NCI-H2171 treated with DMSO at 0.1 percent for 48 hours (cell line): ENCODE results near the gene PIP5K1B.

Experiments used
- DNase-seq: peaks from one replicate; lab custom pipeline; 2025; lab: John Stamatoyannopoulos, UW

Gene PIP5K1B

DNA sequence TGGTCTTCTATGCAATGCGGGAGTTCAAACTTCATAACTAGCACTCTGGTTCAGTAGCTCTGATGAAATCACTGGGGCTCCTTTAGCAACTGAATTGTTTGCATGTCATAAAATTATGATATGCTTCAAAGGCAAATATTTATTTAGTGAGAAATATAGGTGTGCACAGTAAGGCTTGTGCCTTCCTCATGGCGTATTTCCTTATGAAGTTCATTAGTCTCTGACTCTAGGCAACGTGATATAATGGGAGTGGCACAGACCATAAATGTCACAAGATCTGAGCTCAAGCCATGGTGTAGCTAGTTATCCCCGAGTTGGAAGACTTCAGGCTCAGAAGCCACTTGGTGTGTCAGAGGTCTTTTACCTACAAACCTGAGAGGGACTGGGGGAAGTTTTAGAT lies 35.5 kb downstream of the PIP5K1B start:
- DNase-seq, result no peak

DNA sequence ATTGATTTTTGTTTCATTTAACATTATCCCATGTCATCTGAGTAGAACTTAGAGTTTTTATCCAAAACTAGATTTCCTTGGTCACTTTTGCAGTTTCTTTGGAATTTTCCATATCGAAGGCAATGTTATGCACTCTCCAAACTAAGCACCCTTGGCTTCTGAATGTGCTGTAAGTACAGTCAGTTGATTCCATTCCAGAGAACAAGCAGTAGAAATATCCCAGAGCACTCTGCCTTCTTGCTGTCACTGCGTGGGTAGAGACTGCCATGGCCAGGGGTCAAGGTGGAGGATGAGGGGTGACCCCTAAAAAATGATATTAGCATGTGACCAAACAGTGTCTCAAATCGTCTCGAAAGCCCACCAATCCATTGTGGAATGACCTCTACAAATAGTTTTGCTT lies 36.2 kb downstream of the PIP5K1B start:
- DNase-seq, result no peak

- DNase-seq, result no peak
Measured at GRCh38 chr9:68741704-68742332, 36.8 kb downstream of the PIP5K1B start.

GRCh38 chr9:68742333-68742730 lies 37.3 kb downstream of the PIP5K1B start:
- no peak for DNase-seq

- DNase-seq, result no peak
Measured at GRCh38 chr9:68744426-68744825, 39.4 kb downstream of the PIP5K1B start.

GRCh38 chr9:68746525-68746924 lies 41.5 kb downstream of the PIP5K1B start:
- no peak for DNase-seq

DNA sequence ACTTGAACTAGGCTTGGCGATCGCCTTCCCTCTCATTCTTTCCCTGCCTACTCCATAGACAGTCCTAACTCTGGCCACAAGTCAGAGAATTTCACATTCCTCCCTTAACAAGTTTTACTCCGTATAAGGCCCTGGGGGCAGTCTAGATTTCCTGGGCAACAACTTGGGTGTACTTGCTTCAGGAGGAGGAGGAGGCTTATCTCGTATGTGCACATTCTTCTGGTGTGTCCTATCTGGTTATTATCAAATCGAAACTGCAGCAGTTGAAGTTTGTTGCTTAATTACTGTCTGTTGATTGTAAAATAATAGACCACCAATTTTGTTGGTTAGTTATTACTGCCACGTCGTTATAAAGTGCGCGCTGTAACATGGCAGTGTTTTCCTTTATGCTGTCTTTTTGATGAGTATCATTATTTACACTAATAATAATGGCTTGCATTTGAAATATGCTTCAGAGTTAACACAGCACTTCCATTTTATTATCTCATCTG lies 42.0 kb downstream of the PIP5K1B start:
- no peak for DNase-seq

DNA sequence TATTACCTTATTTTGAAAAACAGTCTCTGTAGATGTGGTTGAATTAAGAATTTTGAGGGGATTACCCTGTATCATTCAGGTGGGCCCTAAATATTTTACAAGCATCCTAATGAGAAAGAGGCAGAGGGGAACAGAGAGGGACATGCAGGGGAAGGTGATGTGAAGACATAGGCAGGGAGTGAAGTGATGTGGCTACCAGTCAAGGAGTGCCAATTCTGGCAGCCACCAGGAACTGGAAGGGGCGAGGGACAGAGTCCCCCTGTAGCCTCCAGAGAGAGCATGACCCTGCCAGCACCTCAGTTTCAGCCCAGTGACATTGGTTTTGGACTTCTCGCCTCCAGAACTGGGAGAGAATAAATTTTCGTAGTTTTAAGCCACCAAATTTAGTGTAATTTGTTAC lies 44.1 kb downstream of the PIP5K1B start:
- no peak for DNase-seq

DNA sequence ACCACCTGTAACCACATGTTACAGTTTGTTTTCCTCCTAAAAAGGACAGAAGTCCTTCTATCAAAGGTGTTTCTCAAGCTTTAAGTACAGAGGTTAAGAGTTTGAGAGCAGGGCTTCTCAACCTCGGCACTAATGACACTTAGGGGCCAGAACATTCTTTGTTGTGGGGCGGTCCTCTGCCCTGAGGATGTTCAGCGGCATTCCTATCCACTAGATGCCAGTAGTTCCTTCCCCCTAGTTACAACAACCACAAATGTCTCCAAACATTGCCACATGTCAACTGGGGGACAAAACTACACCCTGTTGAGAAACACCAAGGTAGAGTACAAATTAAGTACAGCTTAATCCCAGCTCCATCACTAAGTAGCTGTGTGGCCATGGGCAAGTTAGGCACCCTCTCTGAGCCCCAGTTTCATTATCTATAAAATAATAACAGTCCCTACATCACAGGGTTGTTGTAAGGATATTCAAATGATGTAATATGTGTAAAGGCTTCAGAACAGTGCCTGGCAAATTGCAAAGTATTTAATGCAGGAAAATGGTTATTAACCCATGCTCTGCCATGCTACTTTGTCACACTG lies 44.6 kb downstream of the PIP5K1B start:
- DNase-seq, result no peak

DNA sequence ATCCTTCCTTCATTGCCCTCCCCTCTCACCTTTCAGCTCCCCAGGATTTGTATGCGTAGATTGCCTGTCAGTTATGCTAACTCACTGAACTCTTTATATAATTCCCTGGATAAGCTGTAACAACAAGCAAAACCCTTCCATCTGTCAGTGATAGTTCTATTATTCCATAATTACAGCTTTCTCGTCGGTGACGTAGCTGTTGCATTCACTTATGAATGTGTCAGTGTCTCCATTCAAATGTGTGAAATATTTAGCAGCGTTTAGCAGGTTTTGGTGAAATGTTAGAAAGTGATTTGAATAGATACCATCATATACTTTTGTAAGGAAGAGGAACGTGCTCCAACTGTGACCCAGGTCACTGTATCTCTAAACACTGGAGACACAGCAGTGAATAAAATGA lies 45.2 kb downstream of the PIP5K1B start:
- no peak for DNase-seq

- DNase-seq, result no peak
Measured at GRCh38 chr9:68750786-68751185, 45.7 kb downstream of the PIP5K1B start.

- no peak for DNase-seq
Measured at GRCh38 chr9:68751556-68751955, 46.5 kb downstream of the PIP5K1B start.

GRCh38 chr9:68755051-68755450 lies 50.0 kb downstream of the PIP5K1B start:
- DNase-seq, result no peak

- no peak for DNase-seq
Measured at GRCh38 chr9:68755752-68756151, 50.7 kb downstream of the PIP5K1B start.

DNA sequence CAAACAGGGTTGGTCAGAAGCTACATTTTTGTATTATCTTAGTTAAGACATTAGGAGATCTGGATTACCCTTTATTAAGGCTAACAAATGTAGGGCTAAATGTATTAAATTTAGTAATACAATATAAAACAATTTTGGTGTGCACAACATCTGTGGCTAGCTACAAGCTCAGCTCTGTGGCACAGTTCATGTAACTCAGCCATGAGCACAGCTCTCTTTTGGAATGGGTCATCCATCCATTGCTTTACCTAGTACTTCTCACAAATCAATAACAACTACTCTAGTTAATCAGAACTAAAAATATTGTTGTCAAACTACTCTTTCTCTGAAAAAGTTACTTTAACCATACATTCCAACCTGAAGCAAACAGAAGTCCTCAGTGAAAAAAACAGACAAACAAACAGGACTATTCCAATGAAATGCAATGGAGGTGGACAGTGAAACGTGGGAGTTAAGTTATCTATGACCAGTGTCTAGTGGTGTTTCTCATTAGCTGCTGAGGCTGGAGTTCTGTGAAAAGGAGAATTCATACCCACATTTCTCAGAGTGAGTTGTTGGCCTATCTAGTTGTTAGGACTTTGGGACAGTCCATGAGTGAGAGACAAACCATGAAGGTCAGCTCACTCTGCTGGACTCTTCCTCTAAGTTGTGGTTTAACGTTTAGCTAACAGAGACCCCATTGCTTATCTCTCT lies 55.1 kb downstream of the PIP5K1B start:
- no peak for DNase-seq

DNA sequence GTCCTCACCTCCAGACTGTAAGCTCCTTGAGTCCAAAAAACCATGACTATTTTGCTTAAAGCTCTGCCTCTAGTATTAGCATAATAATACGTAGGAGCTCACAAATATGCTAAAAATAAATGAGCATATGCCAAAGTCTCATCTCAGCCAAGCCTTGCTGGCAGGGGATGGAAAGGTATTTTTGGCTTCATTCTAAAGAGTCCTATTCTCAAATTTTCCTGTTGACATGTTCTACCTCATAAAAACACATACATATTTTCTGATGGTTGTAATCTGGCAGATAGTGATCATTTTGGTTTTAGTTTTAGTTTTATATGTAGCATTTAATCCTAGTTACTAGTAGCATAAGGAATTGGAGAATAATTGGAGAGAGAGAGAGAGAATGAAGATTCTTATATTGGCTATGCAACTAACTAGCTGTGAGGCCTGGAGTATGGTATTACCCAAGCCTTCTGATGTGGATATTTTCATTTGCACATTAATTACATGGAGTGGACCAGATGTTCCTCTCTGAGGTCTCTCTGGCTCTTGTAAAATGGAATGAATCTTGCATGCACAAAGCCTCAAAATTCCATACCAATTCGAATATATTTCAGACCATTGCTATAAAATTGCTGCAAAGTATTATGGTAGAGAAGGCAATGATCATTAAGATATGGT lies 55.8 kb downstream of the PIP5K1B start:
- no peak for DNase-seq

- DNase-seq, result no peak
Measured at GRCh38 chr9:68762570-68762969, 57.5 kb downstream of the PIP5K1B start.

DNA sequence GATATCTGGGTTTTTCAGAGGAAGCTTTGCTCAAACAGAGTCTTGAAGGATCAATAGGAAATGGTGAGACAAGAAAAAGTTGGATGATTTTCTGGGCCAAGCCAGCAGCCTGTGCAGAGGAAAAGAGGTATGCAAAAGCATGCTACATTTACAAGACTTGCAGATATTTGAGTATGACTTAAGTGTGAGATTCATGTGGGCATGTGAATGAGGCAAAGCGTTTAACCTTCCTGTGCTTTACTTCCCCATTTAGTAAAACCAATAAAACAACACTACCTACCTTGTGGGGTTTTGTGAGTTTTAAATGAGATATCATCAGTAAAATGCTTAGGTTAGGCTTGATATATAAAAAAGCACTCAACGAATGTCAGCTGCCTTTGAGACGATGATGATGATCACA lies 58.1 kb downstream of the PIP5K1B start:
- DNase-seq, result no peak

DNA sequence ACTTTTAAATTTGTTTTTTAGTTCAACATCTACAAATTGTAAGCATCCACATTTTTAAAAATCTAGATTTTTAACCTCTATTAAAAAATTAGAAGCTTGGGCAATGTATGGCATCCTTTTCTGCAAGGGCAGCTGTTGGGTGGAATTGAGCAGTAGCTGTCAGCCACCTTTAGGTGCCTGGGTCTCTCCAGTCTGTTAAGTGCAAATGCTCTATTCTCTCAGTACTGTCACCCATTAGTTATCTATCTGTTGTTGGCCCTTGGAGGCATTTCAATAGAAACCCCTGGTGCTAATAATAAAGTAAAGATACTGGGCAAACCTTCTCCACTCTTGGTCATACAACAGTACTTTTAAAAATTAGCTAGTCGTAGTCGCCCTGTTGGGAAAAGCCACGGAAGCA lies 63.6 kb downstream of the PIP5K1B start:
- DNase-seq, result no peak

- DNase-seq, result no peak
Measured at GRCh38 chr9:68769852-68770251, 64.8 kb downstream of the PIP5K1B start.

DNA sequence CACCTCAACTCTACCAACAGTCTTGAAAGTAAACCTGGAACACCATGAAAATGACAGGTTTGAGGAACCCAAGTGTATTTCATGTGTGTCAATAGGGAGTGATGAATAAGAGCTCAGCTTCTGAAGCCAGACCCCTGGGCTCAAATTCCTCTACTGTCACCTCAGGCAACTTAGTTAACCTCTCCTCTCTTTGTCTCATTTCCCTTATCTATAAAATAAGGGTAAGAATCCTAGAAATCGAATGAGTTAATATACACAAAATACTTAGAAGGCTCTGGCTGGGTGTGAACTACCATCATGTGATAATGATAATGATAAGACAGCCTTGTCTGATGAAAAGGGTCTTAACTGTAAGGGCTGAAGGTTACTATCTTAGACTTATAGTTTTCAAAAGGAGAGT lies 66.3 kb downstream of the PIP5K1B start:
- DNase-seq, result no peak

GRCh38 chr9:68775003-68775730 lies 70.1 kb downstream of the PIP5K1B start:
- no peak for DNase-seq
